Kidney capillary endothelial cell (primary cell): ENCODE data around the gene DNAJC15.
"Not testable (repeated sequence)": the region's sequence is repeated elsewhere in the genome, so short reads cannot be mapped to it uniquely, and the experiment has no call there.

ENCODE experiments used
- DNase-seq: peaks from one replicate; pipeline ENCODE4 v3.0.0-alpha.2; 2018; ENCODE audit warnings: low spot score

Gene DNAJC15

GRCh38 chr13:43045302-43045773, 22.0 kb downstream of the DNAJC15 start:
- not testable (repeated sequence) for DNase-seq

- DNase-seq = no peak
Observed at GRCh38 chr13:43046259-43046658, 22.9 kb downstream of the DNAJC15 start.

DNA sequence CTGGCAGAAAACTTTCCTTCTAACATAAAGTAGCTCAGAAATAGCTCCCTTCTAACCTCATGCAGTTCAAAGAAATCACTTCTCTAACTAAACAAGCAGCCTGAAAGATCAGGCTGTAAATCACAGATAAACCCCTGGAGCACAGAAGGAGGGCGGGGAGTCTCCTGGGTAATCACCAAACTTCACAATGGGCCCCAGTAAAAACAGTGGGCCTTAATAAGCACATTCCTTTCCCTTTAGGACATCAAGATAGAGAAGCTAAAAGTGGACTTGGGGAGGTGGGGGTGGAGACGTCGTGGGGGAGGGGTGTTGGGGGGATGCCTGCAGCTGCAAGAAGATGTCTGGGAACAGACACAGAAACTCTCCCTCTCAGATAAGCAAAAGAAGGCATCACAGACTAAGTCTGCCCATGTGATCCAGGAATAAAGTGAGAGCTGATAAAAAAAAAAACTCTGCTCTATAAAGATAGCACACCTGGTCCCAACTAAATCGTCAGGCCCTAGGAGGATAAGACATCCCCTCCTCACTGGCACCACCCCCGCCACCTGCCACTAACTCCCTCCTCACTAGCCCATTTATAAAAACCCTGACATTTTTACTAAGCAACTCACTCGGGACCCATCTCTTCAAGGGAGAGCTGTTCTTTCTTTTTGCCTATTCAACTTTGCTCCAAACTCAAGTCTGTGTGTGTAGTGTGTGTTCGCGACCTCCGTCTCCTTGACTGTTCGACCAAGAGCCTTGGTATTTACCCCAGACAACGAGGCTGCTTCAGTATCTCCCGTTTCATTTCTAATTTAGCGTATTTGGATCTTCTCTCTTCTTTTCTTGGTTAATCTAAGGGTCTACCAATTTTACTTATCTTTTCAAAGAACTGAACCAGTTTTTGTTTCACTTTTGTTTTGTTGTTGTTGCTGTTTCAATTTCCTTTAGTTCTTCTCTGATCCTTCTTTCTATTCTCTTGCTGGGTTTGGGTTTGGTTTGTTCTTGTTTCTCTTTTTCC, 31.7 kb downstream of the DNAJC15 start:
- peak; percentile 16 for DNase-seq

DNA sequence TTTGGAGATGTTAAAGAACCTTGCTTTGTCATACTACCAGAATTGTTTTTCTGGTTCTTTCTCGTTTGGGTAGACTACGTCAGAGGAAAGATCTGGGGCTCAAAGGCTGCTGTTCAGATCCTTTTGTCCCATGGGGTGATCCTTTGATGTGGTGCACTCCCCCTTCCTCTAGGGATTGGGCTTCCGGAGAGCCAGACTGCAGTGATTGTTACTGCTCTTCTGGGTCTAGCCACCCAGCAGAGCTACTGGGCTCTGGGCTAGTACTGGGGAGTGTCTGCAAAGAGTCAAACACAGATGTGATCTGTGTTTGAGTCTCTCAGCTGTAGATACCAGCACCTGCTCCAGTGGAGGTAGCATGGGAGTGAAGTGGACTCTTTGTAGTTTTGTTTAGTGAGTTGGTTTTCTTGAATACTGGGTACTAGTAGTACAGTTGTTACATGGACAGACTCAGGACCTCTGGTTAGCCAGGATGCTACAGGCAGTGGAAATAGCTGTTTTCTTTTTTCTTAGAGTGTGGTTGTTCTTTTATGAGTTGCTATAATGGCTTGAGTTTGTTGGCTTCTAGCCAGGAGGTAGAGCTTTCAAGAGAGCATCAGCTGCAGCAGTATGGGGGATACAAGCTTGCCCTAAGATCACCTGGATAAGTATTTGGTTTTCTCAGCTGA, 34.4 kb downstream of the DNAJC15 start:
- no peak for DNase-seq

DNA sequence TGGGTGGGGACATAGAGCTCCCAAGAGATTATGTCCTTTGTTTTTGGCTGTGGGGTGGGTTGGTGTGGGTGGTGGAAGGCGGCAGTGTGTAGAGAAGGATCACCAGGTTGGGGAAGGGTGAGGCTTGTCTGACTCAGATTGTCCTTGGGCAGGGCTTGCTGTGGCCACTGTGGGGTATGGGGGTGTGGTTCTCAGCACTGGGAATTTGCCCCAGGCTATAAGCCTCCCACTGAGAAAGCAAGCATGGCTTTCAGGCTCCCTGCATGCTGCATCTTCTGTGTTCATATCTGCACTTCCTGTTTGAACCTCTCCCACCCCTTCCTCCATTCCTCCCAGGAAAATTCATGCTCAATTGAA, 34.9 kb downstream of the DNAJC15 start:
- DNase-seq = no peak

- DNase-seq = no peak
Observed at GRCh38 chr13:43058831-43059230, 35.4 kb downstream of the DNAJC15 start.

DNA sequence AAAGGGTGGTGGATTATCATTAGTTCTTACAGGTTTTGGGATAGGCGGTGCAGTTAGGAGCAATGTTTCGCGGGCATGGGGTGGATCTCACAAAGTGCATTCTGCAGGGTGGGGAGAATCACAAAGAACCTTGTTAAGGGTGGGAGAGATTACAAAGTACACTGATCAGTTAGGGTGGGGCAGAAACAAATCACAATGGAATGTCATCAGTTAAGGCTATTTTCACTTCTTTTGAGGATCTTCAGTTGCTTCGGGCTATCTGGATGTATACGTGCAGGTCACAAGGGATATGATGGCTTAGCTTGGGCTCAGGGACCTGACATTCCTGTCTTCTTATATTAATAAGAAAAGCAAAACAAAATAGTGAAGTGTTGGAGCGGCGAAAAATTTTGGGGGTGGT, 36.4 kb downstream of the DNAJC15 start:
- DNase-seq = not testable (repeated sequence)

DNA sequence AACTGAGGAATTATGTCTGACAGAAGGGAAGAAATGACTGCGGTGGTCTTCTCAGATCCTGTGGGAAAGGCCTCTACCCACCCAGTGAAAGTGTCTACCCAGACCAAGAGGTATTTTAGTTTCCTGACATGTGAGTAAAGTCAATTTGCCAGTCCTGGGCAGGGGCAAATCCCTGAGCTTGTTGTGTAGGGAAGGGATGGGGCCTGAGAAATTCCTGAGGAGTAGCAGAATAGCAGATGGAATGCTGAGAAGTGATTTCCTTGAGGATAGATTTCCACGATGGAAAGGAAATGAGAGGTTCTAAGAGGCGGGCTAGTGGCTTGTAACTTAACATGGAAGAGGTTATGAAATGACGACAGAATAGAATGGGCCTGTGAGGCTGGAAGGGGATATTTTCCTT, 37.4 kb downstream of the DNAJC15 start:
- not testable (repeated sequence) for DNase-seq

DNA sequence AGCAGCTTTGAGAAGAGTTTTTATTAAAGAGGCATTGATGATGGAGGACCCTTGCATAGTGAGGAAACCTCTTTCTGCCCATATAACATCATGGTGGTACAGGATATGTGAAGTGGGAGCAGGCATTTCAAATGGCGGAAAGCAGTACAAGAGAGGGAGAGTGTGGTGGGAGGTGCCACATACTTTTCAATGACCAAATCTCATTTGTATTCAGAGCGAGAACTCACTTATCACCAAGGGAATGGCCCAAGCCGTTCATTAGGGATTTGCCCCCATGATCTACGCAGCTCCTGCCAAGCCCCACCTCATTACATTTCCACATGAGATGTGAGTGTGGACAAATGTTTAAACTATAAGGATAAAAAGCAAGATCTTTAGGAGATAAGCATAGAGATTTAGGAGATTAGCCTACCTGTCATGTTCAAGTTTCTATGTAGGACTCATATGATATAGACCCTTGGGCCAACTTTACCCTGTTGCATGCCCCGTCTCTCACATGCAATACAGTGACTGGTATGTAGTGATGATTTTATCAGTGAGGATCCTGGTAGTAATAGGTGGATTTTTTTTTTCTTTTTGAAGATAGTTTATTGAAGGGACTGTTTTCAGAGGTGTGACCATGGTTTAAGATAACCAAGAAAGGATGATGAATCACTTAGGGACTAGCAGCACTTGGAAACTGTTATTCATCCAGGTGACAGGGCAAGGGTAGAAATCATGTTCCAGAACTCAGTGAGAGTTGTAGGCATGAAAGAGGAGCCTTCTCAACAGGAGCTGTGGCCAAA, 38.3 kb downstream of the DNAJC15 start:
- no peak for DNase-seq

- no peak for DNase-seq
Observed at GRCh38 chr13:43071824-43072223, 48.4 kb downstream of the DNAJC15 start.

- no peak for DNase-seq
Observed at GRCh38 chr13:43072394-43072793, 49.0 kb downstream of the DNAJC15 start.

- no peak for DNase-seq
Observed at GRCh38 chr13:43074824-43075510, 51.6 kb downstream of the DNAJC15 start.

DNA sequence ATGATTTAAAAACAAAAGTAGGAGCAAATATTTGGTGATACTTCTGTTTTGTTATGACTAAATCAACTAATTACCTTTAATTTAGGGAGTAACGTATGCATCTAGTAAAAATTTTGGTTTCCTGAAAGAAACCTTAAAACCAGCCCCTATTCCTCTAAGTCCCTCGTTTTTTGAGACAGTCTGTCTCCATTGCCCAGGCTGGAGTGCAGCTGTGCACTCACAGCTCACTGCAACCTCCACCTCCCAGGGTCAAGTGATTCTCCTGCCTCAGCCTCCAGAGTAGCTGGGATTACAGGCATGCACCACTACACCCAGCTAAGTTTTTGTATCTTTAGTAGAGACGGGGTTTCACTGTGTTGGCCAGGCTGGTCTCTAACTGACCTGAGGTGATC, 52.1 kb downstream of the DNAJC15 start:
- DNase-seq = not testable (repeated sequence)

DNA sequence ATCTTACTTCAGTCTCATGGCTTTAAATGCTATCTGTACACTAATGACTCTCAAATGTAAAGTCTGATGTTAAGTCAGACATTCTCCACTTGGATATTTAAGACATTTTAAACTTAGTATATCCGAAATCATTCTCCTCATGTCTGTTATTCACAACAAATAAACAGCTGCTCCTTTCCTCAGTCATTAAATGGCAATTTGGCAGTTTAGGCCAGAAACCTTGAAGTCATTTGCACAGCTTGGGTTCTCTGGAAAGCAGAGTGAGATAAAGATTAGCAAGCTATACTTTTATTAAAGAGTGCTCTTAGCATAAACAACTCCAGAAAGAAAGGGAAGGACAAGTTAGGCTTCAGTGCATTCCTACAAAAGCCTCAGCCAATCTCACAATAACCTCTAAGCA, 53.7 kb downstream of the DNAJC15 start:
- DNase-seq = no peak

- no peak for DNase-seq
Observed at GRCh38 chr13:43077461-43077860, 54.1 kb downstream of the DNAJC15 start.

GRCh38 chr13:43077906-43078305, 54.5 kb downstream of the DNAJC15 start:
- DNase-seq = no peak

GRCh38 chr13:43078399-43078798, 55.0 kb downstream of the DNAJC15 start:
- no peak for DNase-seq

- DNase-seq = no peak
Observed at GRCh38 chr13:43079392-43079931, 56.1 kb downstream of the DNAJC15 start.

- no peak for DNase-seq
Observed at GRCh38 chr13:43080199-43080598, 56.8 kb downstream of the DNAJC15 start.

- DNase-seq = no peak
Observed at GRCh38 chr13:43081866-43082265, 58.5 kb downstream of the DNAJC15 start.

DNA sequence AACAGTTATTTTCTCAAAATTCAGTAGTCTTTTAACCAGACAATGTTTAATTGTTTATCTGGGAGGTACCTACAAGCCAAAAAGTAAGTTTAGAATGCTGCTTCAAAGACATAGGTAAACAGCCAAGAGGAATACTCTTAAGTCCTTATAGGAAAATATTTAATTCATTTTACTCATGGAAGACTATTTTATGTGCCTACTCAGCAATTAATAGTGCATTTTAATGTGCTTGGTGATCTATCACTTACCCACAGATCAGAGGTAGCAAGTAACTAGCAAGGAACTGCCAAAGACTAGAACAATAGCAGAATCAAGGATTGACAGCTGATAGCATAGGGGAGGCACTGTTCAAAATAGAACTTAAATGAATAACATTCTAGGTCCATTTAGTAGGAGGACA, 60.4 kb downstream of the DNAJC15 start:
- no peak for DNase-seq
